HG03045 (cell line): ENCODE data around the gene ABHD8.
A peak's percentile ranks its signal among the peaks of the same experiment; 100 is the strongest.

Source experiments
- ATAC-seq: cut with Tn5 transposase; IDR thresholded peaks from one replicate; pipeline ENCODE4 v1.9.1; 2021; ENCODE audit warnings: mild to moderate bottlenecking, moderate library complexity; ENCODE audit not compliant: unreplicated experiment

Gene ABHD8, protein sequence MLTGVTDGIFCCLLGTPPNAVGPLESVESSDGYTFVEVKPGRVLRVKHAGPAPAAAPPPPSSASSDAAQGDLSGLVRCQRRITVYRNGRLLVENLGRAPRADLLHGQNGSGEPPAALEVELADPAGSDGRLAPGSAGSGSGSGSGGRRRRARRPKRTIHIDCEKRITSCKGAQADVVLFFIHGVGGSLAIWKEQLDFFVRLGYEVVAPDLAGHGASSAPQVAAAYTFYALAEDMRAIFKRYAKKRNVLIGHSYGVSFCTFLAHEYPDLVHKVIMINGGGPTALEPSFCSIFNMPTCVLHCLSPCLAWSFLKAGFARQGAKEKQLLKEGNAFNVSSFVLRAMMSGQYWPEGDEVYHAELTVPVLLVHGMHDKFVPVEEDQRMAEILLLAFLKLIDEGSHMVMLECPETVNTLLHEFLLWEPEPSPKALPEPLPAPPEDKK

GRCh38 chr19:17303167-17303939 lies at the start of gene ABHD8:
Gene ABHD8 (minus strand): TSS chr19:17303425. CDS start chr19:17301616, 1,809 bp downstream.
- peak; percentile 57 for ATAC-seq

DNA sequence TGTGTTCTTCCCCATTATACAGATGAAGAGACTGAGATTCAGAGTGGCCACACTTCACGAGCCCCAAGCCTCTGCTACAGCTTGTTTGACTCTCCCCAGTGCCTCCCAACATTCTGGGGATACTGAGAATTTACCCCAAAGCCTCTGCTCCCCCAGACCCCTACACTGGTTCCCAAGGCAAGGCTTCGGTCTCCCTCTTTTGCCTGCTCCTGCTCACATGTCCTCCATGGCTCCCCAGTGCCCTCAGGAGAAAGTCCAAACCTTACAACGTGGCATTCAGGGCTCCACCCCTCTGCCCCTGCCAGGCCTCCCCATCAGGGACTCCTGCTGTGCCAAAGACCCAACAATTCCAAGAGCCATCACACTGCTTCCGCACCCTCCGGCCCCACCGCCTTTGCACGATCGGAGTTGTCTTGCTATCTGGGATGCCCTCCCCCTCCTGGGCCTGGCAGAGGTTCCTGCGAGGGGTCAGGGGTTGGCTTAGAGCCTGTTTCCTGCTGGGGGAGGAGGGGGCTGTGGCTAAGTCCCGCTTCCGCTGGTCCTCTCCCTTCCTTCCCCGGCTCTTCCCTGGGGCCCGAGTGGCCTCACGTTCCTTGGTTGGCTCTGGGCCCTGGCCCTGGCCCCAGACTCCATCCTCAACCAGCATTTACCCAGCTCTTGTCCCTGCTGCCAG lies 49.5 kb upstream of the ABHD8 start:
- ATAC-seq: no peak

DNA sequence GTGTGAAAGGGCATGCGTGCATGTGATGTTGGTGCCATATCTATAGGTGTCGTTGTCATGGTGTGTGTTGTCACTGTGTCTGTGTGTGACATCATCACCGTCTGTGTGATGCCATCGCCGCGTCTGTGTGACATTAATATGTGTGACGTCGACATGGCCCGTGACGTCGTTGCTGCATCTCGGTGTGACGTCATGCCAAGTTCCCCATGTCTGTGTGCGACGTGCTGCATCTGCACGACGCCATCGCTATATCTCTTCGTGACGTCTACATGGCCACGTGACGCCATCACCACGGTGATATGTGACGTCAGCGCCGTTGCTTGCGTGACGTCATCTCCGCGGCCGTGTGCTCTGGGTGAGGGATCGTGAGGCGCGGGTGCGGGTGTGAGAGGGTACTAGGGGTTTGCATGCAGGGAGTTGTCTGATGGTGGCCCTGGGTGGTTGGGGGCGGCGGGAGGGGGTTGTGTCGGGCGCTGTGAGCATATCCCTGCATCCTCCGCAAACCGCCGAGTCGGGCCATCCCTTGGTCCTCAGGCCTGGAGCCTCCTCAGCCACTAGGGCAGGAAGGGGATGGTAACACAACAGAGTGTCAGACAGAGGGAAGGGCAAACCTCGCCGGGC lies 48.7 kb upstream of the ABHD8 start:
- no peak for ATAC-seq

- ATAC-seq: no peak
Measured at GRCh38 chr19:17348700-17349099, 45.5 kb upstream of the ABHD8 start.

DNA sequence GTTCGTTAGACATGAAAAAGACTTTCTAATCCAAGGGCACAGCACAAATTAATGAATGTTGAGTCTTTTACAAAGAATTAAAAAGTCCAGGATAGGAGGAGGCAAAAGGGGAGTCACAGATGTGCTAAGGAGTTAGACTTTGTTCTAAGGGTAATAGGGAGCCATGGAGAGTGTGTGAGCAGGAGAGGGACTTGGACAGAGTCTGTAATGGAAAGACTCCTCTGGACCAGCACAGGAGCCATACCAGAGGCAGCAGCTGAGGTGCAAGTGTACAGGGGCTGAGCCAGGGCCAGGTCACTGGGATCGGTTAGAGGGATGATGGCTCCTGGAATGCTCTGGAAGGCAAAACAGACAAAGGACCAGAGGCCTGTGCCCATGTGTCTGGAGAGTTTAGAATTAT lies 44.7 kb upstream of the ABHD8 start:
- no peak for ATAC-seq

DNA sequence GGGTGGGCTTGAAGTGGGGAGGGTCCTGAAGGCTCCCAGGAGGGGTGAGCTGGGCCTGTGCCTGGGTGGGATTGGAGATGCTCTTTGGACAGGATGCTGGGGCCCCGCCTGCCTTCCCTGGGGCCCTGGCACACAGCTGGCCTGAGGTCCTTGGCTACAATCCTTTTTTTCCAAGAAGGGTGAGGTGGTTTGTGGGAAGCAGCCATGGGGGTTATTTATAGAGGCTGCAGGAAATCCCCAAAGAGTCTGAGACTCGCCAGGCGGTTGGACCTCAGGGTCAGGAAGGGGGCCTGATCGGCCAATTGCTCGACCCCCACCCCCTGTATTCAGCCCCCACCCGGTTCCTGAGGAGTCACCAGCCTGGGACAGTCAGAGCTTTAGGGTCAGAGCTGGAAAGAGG lies 44.1 kb upstream of the ABHD8 start:
- ATAC-seq: no peak

DNA sequence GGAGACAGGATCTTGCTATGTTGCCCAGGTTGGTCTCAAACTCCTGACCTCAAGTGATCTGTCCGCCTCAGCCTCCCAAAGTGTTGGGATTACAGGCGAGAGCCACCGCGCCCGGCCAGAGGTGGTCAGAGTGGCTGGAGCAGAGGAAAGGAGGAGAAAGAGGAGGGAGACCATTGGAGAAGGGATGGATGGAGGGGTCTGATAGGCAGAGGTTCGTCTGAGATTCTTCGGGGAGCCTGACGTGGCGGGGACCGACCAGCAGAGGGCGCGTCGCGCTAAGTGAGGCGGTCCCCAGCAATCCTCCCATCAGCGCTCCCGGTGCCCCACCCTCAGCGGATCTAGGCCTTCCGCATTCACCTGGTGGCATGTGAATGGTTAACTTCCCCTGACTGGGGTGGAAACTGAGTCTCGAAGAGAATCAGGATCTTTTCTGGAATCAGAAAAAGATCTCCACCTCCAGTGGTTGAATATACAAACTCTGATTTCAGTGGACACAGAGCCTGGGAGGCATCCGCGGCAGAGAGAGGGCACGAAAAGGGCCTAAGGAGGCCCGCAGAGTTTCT lies 43.0 kb upstream of the ABHD8 start:
- ATAC-seq: no peak

DNA sequence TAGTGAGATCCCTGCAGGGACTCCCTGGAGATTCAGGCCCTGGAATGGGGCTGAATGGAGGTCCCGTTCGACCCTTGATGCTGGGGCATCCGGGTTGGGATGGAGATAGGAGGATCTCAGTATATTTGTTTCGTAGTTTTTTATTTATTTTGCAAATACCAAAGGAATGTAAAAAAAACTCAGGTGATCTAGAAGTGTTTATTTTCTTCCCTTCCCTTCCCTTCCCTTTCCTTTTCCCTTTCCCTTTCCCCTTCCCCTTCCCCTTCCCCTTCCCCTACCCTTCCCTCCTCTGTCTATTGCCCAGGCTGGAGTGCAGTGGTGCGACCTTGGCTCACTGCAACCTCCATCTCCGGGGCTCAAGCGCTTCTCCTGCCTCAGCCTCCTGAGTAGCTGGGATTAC lies 38.6 kb upstream of the ABHD8 start:
- ATAC-seq: no peak

DNA sequence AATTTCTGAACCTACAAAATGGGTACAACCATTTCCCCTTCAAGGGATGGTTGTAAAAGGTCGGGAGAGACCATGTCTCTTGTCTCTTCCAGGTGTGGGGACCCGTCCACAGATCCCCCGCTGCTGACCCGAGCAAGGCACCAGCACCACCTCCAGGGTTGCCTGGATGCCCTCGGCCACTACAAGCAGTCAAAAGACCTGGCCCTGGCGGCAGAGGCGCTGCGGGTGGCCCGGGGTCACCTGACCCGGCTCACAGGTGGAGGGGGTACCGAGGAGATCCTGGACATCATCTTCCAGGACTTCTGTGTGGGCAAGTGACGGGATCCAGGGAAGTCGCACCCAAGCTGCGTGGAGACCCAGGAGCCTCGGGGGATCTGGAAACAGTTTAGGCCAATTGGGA lies 38.2 kb upstream of the ABHD8 start:
- no peak for ATAC-seq

DNA sequence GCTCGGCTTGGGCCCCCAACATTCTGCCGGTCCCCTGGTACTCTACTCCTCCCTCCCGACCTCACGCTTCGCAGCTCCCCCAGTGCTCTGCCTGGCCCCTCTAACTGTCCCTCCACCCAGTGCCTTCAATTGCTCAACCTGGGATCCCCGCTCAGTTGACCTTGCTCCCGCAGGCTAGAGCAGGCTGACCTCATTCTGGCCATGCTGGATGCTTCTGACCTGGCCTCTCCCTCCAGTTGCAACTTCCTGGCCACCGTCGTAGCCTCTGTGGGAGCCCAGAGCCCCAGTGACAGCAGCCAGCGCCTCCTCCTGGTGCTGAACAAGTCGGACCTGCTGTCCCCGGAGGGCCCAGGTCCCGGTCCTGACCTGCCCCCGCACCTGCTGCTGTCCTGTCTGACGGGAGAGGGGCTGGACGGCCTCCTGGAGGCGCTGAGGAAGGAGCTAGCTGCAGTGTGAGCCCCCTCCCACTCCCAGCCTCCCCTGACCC lies 37.7 kb upstream of the ABHD8 start:
- ATAC-seq: no peak

- ATAC-seq: no peak
Measured at GRCh38 chr19:17340302-17340870, 37.2 kb upstream of the ABHD8 start.

- ATAC-seq: no peak
Measured at GRCh38 chr19:17339088-17339741, 36.0 kb upstream of the ABHD8 start.

- no peak for ATAC-seq
Measured at GRCh38 chr19:17338433-17339078, 35.3 kb upstream of the ABHD8 start.

- ATAC-seq: peak; percentile 2
Measured at GRCh38 chr19:17337675-17338432, 34.6 kb upstream of the ABHD8 start.

- peak; percentile 76 for ATAC-seq
Measured at GRCh38 chr19:17336872-17337674, 33.8 kb upstream of the ABHD8 start, which contains the start of gene GTPBP3. Gene GTPBP3 (plus strand): TSS chr19:17337553. CDS start chr19:17337612, 59 bp downstream.

DNA sequence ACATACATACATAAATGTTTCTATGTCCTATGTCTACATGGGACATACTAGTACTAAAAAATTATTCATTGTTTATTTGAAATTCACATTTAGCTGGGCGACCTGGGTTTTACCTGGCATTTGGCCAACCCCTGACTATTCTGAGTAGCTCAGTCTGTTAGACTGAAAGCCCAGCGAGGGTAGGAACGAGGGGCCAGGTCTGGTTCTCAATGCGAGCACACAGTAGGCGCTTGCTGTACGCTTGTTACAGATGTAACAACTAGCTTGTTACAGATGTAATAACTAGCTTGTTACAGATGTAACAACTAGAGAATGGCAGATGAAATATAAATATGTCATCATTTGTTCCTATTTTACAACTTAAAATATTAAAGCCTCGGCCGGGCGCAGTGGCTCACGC lies 32.4 kb upstream of the ABHD8 start:
- no peak for ATAC-seq
